ENCODE results near the gene RNF130. TPM values are rescaled to one million over a fixed set of nuclear protein-coding genes. Genes with fewer than 3 reads are reported as not detected.

The RNF130 gene
- total and polyA plus RNA-seq, 2 of the 13 experiments (the other 11 are each of a cell fraction or from before 2014, with no cell fraction given), result 28.2 to 28.3 TPM

- TF ChIP-seq, protein P1, sequence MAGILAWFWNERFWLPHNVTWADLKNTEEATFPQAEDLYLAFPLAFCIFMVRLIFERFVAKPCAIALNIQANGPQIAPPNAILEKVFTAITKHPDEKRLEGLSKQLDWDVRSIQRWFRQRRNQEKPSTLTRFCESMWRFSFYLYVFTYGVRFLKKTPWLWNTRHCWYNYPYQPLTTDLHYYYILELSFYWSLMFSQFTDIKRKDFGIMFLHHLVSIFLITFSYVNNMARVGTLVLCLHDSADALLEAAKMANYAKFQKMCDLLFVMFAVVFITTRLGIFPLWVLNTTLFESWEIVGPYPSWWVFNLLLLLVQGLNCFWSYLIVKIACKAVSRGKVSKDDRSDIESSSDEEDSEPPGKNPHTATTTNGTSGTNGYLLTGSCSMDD (CRISPR knock-in tag; IDR thresholded peaks at IDR 0.05), result peak; percentile 91
- TF ChIP-seq NCOA5 (CRISPR knock-in tag; IDR thresholded peaks at IDR 0.05), result no peak
- peak; percentile 99 for TF ChIP-seq ZNF747 (CRISPR knock-in tag; IDR thresholded peaks at IDR 0.05; ENCODE audit: borderline replicate concordance)
- no peak; the same call in 1 of the 2 replicates for TF ChIP-seq ZKSCAN8 (CRISPR knock-in tag; IDR thresholded peaks at IDR 0.05; ENCODE audit: borderline replicate concordance)
- TF ChIP-seq PBX2 (CRISPR knock-in tag; IDR thresholded peaks at IDR 0.05), result no peak
- TF ChIP-seq GPBP1L1 (CRISPR knock-in tag; IDR thresholded peaks at IDR 0.05), result no peak
- no peak for TF ChIP-seq ZNF513 (CRISPR knock-in tag; conservative IDR thresholded peaks at IDR 0.05)
- TF ChIP-seq ZNF569 (CRISPR knock-in tag; IDR thresholded peaks at IDR 0.05; ENCODE audit: borderline replicate concordance), result no peak
- no peak for TF ChIP-seq POLR2AphosphoS2 (IDR thresholded peaks at IDR 0.05; ENCODE audit: low read depth, low read length)
- TF ChIP-seq MBNL3 (CRISPR knock-in tag; conservative IDR thresholded peaks at IDR 0.05), result no peak
- no peak for TF ChIP-seq PAF1 (CRISPR knock-in tag; IDR thresholded peaks at IDR 0.05)
- peak; percentile 98; the same call in 1 of the 2 replicates for TF ChIP-seq ZNF841 (CRISPR knock-in tag; IDR thresholded peaks at IDR 0.05; ENCODE audit: borderline replicate concordance)
- TF ChIP-seq ZNF609 (CRISPR knock-in tag; IDR thresholded peaks at IDR 0.05; ENCODE audit: borderline replicate concordance), result peak; percentile 57; the same call in 1 of the 2 replicates
- TF ChIP-seq ZSCAN12 (CRISPR knock-in tag; IDR thresholded peaks at IDR 0.05), result peak; percentile 97
- TF ChIP-seq ZNF235 (CRISPR knock-in tag; IDR thresholded peaks at IDR 0.05; ENCODE audit: borderline replicate concordance), result peak; percentile 90; the same call in 1 of the 2 replicates
- TF ChIP-seq EZH2 (conservative IDR thresholded peaks at IDR 0.05; ENCODE audit: low read depth, low read length), result no peak
- TF ChIP-seq ZNF670 (CRISPR knock-in tag; IDR thresholded peaks at IDR 0.05; ENCODE audit: borderline replicate concordance), result peak; percentile 93; the same call in 1 of the 2 replicates
- TF ChIP-seq CHCHD3 (CRISPR knock-in tag; IDR thresholded peaks at IDR 0.05), result peak; percentile 99
Measured at GRCh38 chr5:180071531-180072255, at the start of gene RNF130 (continued).
